Lower lobe of right lung (tissue), 2 donors: Measurements from ENCODE around the gene LRCOL1. TPM values are rescaled to one million over a fixed set of nuclear protein-coding genes. Genes with fewer than 3 reads are reported as not detected.

Experiments
- ATAC-seq, 2 donors: fragments of 200-7000 bp; cut with Tn5 transposase; one replicate each; pipeline ENCODE4 v1.9.1; 2020 to 2022; ENCODE audit warnings: mild to moderate bottlenecking in 2 of 2, moderate library complexity in 2 of 2
- DNase-seq: peaks from one replicate; pipeline ENCODE4 v3.0.0-alpha.2; 2020
- H3K27ac ChIP-seq: fragments of 200-600 bp; one replicate; pipeline ENCODE4 v1.8.0; 2022
- H3K27me3 ChIP-seq: fragments of 200-600 bp; one replicate; pipeline ENCODE4 v1.8.0; 2022; ENCODE audit warnings: low read depth
- H3K36me3 ChIP-seq: fragments of 200-600 bp; one replicate; pipeline ENCODE4 v1.8.0; 2022; ENCODE audit warnings: mild to moderate bottlenecking
- H3K4me1 ChIP-seq: fragments of 200-600 bp; one replicate; pipeline ENCODE4 v1.8.0; 2022
- H3K4me3 ChIP-seq: fragments of 200-600 bp; one replicate; pipeline ENCODE4 v1.8.0; 2022; ENCODE audit warnings: mild to moderate bottlenecking
- H3K9me3 ChIP-seq: fragments of 200-600 bp; one replicate; pipeline ENCODE4 v1.8.0; 2022
- CTCF ChIP-seq: fragments of 200-600 bp; IDR thresholded peaks from one replicate; pipeline ENCODE4 v1.8.0; 2022; ENCODE audit warnings: antibody characterized with exemption, mild to moderate bottlenecking
- intact Hi-C: fragments of 100-400 bp; cut with DNase I; formaldehyde crosslinking; loops from one replicate; pipeline ENCODE4 v1.11.0; 2022
- total RNA-seq: library from RNA; stranded (reverse); fragmentation: NEBNext Ultra II Directional; extraction: Animal tissue kit (Norgen Biotek cat#: 25700); gene quantifications from one replicate; pipeline ENCODE4 v1.2.1, GENCODE V29; 2021
- donor health status: DM: no; HTN: yes; CAD: no; lungs with severe emphysema.

LRCOL1 gene
- total RNA-seq, 1 donor from 2014 or later: 2.3 TPM

- peak; percentile 27 to 56 for ATAC-seq
These were observed 50.1 kb downstream of the LRCOL1 start for GRCh38 chr12:132560364-132560613.

GRCh38 chr12:132559652-132560363, 50.6 kb downstream of the LRCOL1 start:
- DNase-seq (no peak), ATAC-seq (peak; percentile 63 to 70)
- intact Hi-C loops: no loop called here
- Histone ChIP-seq H3K9me3 (no peaks in the 10 kb centered on the region), H3K4me1 (peaks cover 27% of the 10 kb centered on the region), H3K36me3 (no peaks in the 10 kb centered on the region), H3K27ac (no peak overlapping the region), H3K27me3 (no peaks in the 10 kb centered on the region), H3K4me3 (peak overlapping the region; percentile 67)
- no peak for TF ChIP-seq CTCF

More at GRCh38 chr12:132560364-132560613, 50.1 kb downstream of the LRCOL1 start:
- Histone ChIP-seq H3K36me3 (no peaks in the 10 kb centered on the region), H3K27me3 (no peaks in the 10 kb centered on the region), H3K9me3 (no peaks in the 10 kb centered on the region), H3K4me3 (peak overlapping the region; percentile 67), H3K27ac (no peak overlapping the region), H3K4me1 (peaks cover 27% of the 10 kb centered on the region)
- TF ChIP-seq CTCF: no peak
- intact Hi-C loops: no loop called here
- DNase-seq: no peak

- H3K27me3 ChIP-seq: no peaks in the 10 kb centered on the region
- peaks cover under 1% of the 10 kb centered on the region for H3K36me3 ChIP-seq
- DNase-seq (no peak), ATAC-seq (no peak)
- no peak overlapping the region for H3K27ac ChIP-seq
- no peaks in the 10 kb centered on the region for H3K9me3 ChIP-seq
- no peak for TF ChIP-seq CTCF
- H3K4me1 ChIP-seq: peaks cover 27% of the 10 kb centered on the region
- peak overlapping the region; percentile 67 for H3K4me3 ChIP-seq
- intact Hi-C loops: no loop called here
These were observed 51.3 kb downstream of the LRCOL1 start for GRCh38 chr12:132558861-132559623.

- peaks cover 4% of the 10 kb centered on the region for H3K36me3 ChIP-seq
- TF ChIP-seq CTCF: no peak
- H3K9me3 ChIP-seq: no peaks in the 10 kb centered on the region
- peaks cover 27% of the 10 kb centered on the region for H3K4me1 ChIP-seq
- no peaks in the 10 kb centered on the region for H3K27me3 ChIP-seq
- ATAC-seq (no peak), DNase-seq (no peak)
- H3K27ac ChIP-seq: no peak overlapping the region
- intact Hi-C loops: no loop called here
- no peak overlapping the region for H3K4me3 ChIP-seq
These were observed 52.1 kb downstream of the LRCOL1 start for GRCh38 chr12:132558042-132558856.

GRCh38 chr12:132557291-132558015, 52.9 kb downstream of the LRCOL1 start:
- no peak for TF ChIP-seq CTCF
- Histone ChIP-seq H3K36me3 (peaks cover 4% of the 10 kb centered on the region), H3K27me3 (no peaks in the 10 kb centered on the region), H3K27ac (no peak overlapping the region), H3K4me1 (peaks cover 27% of the 10 kb centered on the region), H3K4me3 (no peak overlapping the region), H3K9me3 (no peaks in the 10 kb centered on the region)
- intact Hi-C loops: no loop called here
- DNase-seq (no peak), ATAC-seq (no peak)
